NCI-H510A treated with DMSO at 0.1 percent for 48 hours (cell line): Measurements from ENCODE around the gene RAB15.

Experiments used
- DNase-seq: peaks from one replicate; lab custom pipeline; 2025; lab: John Stamatoyannopoulos, UW

The RAB15 gene

DNA sequence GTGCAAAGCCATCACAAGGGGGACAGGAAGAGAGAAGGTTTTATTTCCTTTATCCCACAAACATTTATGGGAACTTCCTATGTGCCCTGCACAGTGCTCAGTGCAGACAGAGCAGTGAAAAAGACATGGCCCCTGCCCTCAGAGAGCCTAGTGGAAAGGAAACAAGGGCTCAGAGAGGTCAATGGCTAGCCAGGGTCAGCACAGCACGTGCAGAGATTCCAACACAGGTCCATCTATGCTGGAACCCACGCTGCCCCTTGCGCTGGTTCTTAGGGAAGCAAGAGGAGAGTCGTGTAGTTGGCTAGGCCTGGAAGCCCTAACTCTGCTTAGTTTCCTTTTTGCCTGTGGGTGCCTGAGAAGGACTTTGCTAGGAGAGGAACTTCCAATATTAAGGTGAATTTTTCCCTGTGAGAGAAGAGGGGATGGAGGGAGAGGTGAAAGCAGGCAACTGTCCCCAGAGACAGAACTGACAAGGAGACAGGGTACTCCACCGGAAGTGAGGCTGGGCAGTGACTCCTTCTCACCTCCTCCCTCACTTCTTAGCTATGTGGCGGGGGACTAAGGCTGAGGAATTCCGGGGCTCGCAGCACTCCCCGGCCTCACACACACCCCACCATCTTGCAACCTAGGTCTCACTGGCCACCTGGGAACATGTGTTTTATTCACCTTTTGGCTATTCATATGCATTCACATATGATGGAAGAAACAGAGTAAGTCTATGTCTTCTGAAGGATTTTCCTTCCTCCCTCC, 17.5 kb downstream of the RAB15 start:
- no peak for DNase-seq

- DNase-seq: no peak
These were observed 18.5 kb downstream of the RAB15 start for GRCh38 chr14:64953661-64954060.

DNA sequence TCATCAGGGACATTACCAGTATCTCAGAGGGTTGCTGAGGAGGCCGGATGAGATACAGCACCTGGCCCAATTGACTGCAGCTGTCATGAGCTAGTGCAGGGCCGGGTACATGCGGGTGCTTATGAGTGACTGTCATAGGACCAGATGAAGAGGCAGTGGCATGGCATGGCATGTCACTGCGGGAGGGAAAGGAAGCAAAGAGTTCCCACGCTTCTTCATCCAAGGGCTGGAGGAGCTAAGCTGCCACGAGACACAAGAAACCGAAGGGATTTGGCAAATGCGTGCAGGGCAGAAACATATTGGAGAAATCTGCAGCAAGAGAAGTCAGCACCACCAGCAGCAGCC, 18.9 kb downstream of the RAB15 start:
- DNase-seq: no peak

- no peak for DNase-seq
These were observed 19.4 kb downstream of the RAB15 start for GRCh38 chr14:64952598-64953309.

- no peak for DNase-seq
These were observed 20.4 kb downstream of the RAB15 start for GRCh38 chr14:64951724-64952123.

DNA sequence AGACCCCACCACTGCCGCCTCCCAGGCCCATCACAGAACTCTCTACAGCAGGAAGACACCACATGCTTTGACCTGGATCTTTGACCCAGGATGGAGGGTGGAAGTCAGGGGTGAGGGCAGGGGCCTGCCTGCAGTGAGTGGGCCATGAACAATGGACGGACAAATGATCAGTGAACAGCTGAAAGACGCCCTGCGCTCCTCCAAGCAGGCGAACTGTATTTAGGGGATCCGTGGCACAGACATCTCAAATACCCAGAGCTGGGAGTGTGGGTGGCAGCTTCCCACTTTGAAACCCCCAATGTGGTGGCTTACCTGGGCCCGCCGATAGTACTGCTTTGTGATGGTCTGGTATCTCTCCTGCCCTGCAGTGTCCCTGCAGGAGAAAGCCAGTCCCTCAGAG, 20.8 kb downstream of the RAB15 start:
- no peak for DNase-seq

DNA sequence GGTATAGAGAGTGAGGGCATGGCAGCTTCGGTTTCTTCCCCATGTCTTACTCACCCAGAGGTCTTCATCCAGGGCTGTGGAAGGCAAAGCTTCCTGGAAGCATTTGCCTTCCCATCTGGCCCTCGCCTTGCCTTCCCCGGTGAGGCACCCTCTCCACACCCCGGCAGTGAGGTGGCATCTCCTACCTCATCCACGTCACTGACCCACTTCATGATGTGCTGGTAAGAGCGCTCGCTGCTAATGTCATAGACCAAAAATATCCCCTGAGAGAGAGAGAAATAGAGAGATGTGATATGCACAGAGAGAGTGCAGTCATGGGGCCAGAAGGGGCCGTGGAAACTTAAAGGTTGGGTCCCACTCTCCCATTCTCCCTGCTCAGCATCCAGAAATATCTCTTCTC, 21.2 kb downstream of the RAB15 start:
- DNase-seq: no peak

GRCh38 chr14:64948612-64949210, 23.4 kb downstream of the RAB15 start:
- no peak for DNase-seq

DNA sequence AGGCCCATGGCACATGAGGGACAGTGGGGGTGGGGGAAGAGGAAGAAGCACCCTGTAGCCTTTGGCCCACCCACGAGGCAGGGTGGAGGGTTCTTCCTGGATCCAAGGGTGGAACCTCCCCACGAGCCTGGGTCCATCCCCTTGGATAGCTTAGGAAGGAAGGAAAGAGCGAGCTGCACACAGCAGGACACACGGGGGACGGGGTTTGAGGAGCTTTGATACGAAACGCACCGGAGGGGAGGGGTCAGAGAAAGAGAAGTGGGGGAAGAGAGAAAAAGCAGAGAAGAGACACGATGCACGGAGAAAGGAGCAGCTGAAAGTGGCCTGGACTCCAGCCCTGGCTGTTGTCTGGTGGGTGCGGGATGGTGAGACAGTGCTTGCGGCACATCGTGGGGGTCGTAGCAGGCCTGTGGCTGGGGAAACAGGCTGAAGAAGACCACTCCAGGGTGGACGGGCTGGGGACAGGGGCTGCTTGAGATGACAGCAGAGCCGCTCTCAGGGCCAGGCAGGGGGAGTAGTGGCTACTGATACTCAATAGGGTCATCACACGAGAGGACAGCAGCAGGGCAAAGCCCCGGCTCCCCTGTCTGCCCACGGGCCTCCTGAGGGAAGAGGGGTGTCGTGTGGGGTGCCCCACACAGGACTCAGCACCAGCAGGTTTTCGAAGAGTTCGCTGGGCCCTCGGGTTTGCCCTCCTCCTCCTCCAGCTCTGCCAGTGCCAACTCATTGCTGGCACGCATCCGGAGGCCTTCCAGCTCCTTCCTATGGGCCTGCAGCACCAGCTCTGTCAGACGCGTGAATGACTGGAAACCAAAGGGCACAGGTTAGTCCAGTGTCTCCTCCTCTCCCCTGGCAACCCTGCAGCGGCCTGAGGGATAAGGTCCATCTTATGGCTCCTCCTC, 24.2 kb downstream of the RAB15 start:
- no peak for DNase-seq

- DNase-seq: no peak
These were observed 25.7 kb downstream of the RAB15 start for GRCh38 chr14:64946310-64947045.

GRCh38 chr14:64945431-64946178, 26.5 kb downstream of the RAB15 start:
- DNase-seq: no peak

DNA sequence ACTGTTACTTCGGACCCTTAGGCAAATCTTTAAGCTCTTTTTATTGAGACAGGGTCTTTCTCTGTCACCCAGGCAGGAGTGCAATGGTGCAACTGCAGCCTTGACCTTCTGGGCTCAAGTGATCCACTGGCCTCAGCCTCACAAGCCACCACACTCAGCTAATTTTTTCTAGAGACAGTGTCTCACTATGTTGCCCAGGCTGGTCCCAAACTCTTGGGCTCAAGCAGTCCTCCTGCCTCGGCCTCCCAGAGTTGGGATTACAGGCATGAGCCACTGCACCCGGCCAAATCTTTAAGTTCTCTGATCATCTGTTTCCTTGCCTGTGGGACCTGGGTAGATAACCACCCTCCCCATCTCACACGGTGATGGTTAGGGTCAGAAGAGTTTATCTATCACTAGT, 27.3 kb downstream of the RAB15 start:
- no peak for DNase-seq

DNA sequence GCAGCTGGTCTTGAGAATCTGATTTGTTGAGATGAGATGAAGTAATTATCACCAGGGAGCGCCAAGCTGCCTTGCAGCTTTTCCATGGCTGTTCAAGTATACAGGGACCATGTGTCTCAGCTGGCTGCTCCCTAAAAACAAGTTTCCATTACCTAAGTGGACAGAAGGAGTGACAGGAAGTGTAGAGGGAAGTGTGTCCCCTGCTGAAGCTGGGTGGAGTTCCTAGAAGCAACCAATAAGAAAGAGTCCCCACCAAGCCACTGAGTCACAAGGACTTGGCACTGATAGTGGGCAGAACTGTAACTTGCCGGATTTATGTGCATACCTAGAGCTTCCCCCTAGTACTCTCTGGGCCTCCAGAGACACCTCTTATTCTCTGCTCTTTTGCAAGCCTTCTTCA, 28.1 kb downstream of the RAB15 start:
- no peak for DNase-seq

- DNase-seq: no peak
These were observed 28.6 kb downstream of the RAB15 start for GRCh38 chr14:64943556-64943955.

GRCh38 chr14:64942531-64943111, 29.5 kb downstream of the RAB15 start, which contains the start of gene GPX2:
Gene GPX2, minus strand, starts transcription at chr14:64942745. Its CDS starts 19 bp downstream, at chr14:64942726.
- DNase-seq: peak; percentile 97

DNA sequence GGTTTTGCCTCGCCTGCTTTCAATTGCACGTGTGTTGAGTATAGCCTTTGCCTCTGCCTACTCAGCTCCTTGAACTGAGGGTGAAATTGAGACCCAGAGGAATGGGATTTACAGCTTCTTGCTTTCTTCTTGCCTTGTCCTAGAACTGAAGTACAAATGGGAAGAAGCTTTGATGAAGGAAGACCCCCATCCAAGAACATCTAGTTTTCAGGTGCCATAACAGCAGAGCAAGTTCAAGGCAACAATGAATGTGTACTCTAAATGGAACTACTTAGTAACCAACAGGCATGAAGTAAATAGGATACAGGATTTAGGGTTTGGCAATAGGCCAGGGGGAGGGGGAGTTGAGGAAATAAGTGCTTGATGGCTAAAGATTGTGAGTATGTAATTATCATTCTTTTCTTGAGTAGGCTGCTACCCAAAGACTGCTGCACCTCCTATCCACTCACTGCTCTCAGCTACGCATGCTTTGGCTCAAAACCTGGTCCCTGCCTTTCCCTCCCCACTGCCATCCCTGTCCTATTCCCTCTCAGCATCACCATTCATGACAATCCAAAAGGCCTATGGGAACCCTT, 31.7 kb downstream of the RAB15 start:
- no peak for DNase-seq

- DNase-seq: no peak
These were observed 32.3 kb downstream of the RAB15 start for GRCh38 chr14:64939817-64940190.

DNA sequence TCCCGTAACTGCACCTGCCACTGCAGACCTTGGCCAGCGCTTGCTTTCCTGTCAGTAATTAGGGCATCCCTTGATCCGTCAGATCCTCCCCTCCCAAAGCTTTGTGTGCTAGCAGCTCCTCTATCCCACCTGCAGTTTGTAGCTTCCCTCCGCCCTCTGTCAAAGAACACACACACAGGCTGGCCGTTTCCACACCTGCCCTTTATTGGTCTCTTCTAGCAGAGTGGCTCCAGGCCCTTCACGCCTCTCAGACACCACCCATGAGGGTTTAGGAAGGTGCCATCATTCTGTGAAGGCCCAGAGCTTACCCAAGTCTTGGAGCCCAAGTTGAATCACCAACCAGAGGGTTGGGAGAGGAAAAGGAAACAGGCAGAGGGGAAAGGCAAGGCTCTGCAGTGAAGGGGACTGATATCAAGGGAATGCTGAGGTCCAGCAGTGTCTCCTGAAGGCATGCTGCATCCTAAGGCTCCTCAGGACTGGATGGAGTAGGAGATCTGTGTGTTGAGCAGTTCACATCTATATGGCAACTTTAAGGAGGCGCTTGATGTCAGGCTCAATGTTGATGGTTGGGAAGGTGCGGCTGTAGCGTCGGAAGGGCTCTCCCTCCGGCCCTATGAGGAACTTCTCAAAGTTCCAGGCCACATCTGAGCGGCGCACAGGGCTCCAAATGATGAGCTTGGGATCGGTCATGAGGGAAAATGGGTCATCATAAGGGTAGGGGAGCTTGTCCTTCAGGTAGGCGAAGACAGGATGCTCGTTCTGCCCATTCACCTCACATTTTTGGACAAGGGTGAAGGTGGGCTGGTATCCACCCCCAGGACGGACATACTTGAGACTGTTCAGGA, 32.9 kb downstream of the RAB15 start:
- peak; percentile 48 for DNase-seq

DNA sequence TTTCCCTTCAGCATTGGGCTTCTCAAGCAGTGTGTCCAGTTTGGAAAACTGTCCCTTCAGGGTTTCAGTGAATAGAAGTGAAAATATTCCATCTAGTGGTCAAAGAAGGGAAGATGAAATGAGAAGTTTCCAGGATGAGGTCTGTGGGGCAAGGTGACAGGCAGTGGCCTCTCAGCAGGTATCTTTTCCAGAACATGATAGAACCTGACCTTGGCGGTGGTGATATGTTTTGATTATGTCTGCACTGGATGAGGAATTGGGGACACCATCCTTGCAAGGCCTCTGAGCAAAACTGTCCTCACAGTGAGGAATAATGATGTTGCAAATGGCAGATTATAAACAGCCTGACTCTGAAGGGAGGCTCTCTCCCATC, 34.3 kb downstream of the RAB15 start:
- DNase-seq: peak; percentile 34
